GF-D8 (cell line): ENCODE data around the gene AK4.
"Not testable (repeated sequence)": the region's sequence is repeated elsewhere in the genome, so short reads cannot be mapped to it uniquely, and the experiment has no call there.

Source experiments
- DNase-seq: peaks from one replicate; lab custom pipeline; 2025; lab: John Stamatoyannopoulos, UW

Gene AK4

GRCh38 chr1:65214340-65215027 lies 66.5 kb downstream of the AK4 start:
- no peak for DNase-seq

- DNase-seq = no peak
These were observed 69.0 kb downstream of the AK4 start for GRCh38 chr1:65216989-65217388.

- no peak for DNase-seq
These were observed 73.8 kb downstream of the AK4 start for GRCh38 chr1:65221638-65222339.

GRCh38 chr1:65222340-65222940 lies 74.4 kb downstream of the AK4 start:
- DNase-seq = no peak

- no peak for DNase-seq
These were observed 76.7 kb downstream of the AK4 start for GRCh38 chr1:65224681-65225091.

- no peak for DNase-seq
These were observed 77.2 kb downstream of the AK4 start for GRCh38 chr1:65225179-65225578.

- DNase-seq = no peak
These were observed 81.2 kb downstream of the AK4 start for GRCh38 chr1:65229201-65229600.

- no peak for DNase-seq
These were observed 81.8 kb downstream of the AK4 start for GRCh38 chr1:65229754-65230339.

GRCh38 chr1:65230731-65231481 lies 82.9 kb downstream of the AK4 start:
- DNase-seq = peak; percentile 69

- DNase-seq = no peak
These were observed 83.8 kb downstream of the AK4 start for GRCh38 chr1:65231718-65232330.

GRCh38 chr1:65232461-65232990 lies 84.5 kb downstream of the AK4 start:
- no peak for DNase-seq

GRCh38 chr1:65233782-65234181 lies 85.8 kb downstream of the AK4 start:
- DNase-seq = no peak

GRCh38 chr1:65235867-65236805 lies 88.1 kb downstream of the AK4 start:
- no peak for DNase-seq

GRCh38 chr1:65237088-65237487 lies 89.1 kb downstream of the AK4 start:
- DNase-seq = not testable (repeated sequence)

- DNase-seq = no peak
These were observed 89.5 kb downstream of the AK4 start for GRCh38 chr1:65237503-65237902.

GRCh38 chr1:65238010-65238409 lies 90.0 kb downstream of the AK4 start:
- DNase-seq = no peak

- DNase-seq = no peak
These were observed 95.5 kb downstream of the AK4 start for GRCh38 chr1:65243491-65243890.

- DNase-seq = no peak
These were observed 97.3 kb downstream of the AK4 start for GRCh38 chr1:65245295-65245694.

- DNase-seq = no peak
These were observed 99.7 kb downstream of the AK4 start for GRCh38 chr1:65247419-65248359.
